ENCODE results near the gene GLT8D1.

DNA sequence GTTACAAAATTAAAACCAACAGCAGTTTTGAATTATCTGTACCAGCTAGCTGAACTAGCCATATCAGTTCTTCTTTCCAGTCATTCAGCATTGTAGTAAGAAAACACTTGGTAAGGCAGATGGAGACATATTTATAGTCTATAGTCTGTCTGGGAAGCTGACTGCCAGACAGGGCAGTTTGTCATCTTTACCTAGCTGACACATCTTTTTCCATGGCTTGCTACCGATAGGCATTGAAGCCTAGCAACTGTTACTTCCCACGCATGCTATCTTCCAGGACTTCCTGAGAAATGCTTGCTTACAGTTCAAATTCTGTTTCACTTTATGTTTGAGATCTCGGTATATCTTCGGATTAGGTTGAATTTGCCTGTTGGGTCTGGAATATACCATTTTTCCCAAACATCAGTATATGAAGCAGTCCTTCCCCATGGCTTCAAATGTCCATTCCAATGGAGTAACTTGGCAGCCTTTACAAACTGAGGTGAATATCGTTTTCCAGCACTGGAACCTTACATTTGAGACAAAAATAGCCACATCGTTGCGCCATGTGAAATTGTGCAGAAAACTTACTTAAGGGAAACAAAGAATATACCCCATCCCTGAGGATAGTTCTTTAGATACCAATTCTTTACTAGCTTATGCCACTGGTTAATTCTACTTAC is 10.9 kb downstream of the GLT8D1 start:
- TF ChIP-seq EZH2 (IDR thresholded peaks at IDR 0.05; ENCODE audit: insufficient read depth, poor library complexity, severe bottlenecking) = no peak
- no peak for TF ChIP-seq EZH2phosphoT487 (IDR thresholded peaks at IDR 0.05; ENCODE audit: insufficient read depth, low read depth)
